BE2C (cell line): ENCODE results near the gene APIP.

Experiments
- DNase-seq: peaks from one replicate; pipeline ENCODE4 v3.0.0-alpha.2; 2020
- H3K27me3 ChIP-seq: fragments of 250-450 bp; sonication (Bioruptor Pico); 2 replicates; pipeline ENCODE4 v1.5.1; 2020; ENCODE audit warnings: mild to moderate bottlenecking
- H3K36me3 ChIP-seq: fragments of 250-450 bp; sonication (Bioruptor Pico); 2 replicates; pipeline ENCODE4 v1.5.1; 2020; ENCODE audit warnings: mild to moderate bottlenecking
- H3K4me1 ChIP-seq: fragments of 250-450 bp; sonication (Bioruptor Pico); 2 replicates; pipeline ENCODE4 v1.5.1; 2020
- H3K4me3 ChIP-seq: 2 replicates; pipeline ENCODE4 v1.5.1; 2011; ENCODE audit warnings: low read depth, low read length
- H3K9me3 ChIP-seq: fragments of 250-450 bp; sonication (Bioruptor Pico); 2 replicates; pipeline ENCODE4 v1.5.1; 2020
- TF ChIP-seq, protein P1 (sequence below): IDR thresholded peaks from 2 replicates; pipeline ENCODE4 v1.5.1; 2012; ENCODE audit warnings: mild to moderate bottlenecking, low read depth, low read length

Gene APIP

DNA sequence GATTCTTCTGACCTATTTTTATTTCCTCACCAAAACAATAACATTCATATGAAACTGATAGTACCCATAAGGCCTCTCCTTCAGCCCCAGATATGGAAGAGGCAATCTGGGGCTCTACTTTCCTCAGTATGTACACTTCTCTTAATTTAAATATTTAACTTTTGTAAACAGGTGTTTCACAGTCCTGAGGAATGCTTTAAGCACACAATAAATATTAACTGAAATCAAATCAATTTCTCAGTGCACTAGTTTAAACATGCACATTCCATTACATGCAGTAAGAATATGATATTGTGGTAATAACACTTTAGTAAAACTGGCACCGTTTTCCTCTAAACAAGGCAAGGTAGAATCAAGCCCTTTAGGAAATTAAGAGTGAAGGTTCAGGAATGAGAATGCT lies 28.9 kb downstream of the APIP start:
- Histone ChIP-seq H3K9me3 (no peaks in the 10 kb centered on the region), H3K4me3 (no peak overlapping the region), H3K4me1 (no peaks in the 10 kb centered on the region), H3K27me3 (no peaks in the 10 kb centered on the region), H3K36me3 (no peaks in the 10 kb centered on the region)
- no peak for DNase-seq
- TF ChIP-seq, protein P1, sequence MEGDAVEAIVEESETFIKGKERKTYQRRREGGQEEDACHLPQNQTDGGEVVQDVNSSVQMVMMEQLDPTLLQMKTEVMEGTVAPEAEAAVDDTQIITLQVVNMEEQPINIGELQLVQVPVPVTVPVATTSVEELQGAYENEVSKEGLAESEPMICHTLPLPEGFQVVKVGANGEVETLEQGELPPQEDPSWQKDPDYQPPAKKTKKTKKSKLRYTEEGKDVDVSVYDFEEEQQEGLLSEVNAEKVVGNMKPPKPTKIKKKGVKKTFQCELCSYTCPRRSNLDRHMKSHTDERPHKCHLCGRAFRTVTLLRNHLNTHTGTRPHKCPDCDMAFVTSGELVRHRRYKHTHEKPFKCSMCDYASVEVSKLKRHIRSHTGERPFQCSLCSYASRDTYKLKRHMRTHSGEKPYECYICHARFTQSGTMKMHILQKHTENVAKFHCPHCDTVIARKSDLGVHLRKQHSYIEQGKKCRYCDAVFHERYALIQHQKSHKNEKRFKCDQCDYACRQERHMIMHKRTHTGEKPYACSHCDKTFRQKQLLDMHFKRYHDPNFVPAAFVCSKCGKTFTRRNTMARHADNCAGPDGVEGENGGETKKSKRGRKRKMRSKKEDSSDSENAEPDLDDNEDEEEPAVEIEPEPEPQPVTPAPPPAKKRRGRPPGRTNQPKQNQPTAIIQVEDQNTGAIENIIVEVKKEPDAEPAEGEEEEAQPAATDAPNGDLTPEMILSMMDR = no peak

DNA sequence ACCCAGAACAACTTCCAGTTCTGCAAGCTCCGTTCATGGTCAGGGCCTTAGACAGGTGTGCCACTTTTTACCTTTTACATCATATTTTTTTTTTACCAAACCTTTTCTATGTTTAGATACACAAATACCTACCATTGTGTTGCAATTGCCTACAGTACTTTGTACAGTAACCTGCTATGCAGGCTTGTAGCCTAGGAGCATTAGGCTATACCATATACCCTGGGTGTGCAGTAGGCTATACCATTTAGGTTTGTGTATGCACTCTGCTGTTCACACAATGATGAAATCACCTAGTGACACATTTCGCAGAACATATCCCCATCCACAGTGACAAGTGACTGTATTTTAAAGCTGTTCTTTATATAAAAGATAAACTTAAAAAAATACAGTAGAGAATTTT lies 29.6 kb downstream of the APIP start:
- Histone ChIP-seq H3K36me3 (no peaks in the 10 kb centered on the region), H3K9me3 (no peaks in the 10 kb centered on the region), H3K4me1 (no peaks in the 10 kb centered on the region), H3K27me3 (no peaks in the 10 kb centered on the region), H3K4me3 (no peak overlapping the region)
- DNase-seq = no peak
- TF ChIP-seq, protein P1 = no peak

DNA sequence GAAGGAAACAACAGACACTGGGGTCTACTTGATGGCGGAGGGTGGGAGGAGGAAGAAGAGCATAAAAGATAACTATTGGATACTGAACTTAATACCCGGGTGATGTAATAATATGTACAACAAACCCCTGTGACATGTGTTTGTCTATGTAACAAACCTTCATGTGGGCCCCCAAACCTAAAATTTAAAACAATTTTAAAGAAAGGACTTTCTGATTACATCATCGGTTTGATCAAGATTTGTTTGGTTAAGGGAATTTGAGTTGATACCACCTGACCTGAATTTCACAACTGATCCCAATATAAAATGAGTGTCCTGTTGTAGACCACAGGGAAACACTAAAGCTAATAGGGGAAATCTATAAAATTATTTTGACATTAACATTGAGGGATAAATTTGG lies 34.3 kb downstream of the APIP start:
- TF ChIP-seq, protein P1 = no peak
- Histone ChIP-seq H3K4me3 (no peak overlapping the region), H3K4me1 (no peaks in the 10 kb centered on the region), H3K9me3 (no peaks in the 10 kb centered on the region), H3K27me3 (no peaks in the 10 kb centered on the region), H3K36me3 (no peaks in the 10 kb centered on the region)
- DNase-seq = no peak

DNA sequence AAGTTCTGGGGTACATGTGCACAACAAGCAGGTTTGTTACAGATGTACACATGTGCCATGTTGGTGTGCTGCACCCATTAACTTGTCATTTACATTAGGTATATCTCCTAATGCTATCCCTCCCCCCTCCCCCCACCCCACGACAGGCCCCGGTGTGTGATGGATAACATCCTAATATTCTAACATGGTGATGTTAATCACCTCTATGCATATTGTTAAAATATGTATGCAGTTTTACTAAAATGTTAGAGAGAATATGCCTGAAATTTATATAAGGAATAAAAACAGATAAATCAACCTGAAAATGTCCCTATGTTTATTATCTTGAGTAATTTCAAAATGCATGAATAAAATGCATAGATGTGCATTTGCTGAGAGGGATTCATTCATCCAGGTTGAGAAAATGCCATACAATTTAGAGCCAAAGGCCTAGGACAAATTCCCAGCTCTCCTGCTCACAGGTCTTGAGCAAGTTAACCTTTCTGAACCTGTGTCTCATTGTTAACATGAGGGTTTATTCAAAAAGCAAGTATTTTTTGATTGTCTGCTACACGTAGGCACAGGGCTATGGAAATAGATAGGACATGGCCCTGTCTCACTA lies 38.7 kb downstream of the APIP start:
- no peaks in the 10 kb centered on the region for H3K4me1 ChIP-seq
- H3K36me3 ChIP-seq = no peaks in the 10 kb centered on the region
- H3K27me3 ChIP-seq = no peaks in the 10 kb centered on the region
- TF ChIP-seq, protein P1 = no peak
- H3K4me3 ChIP-seq = no peak overlapping the region
- H3K9me3 ChIP-seq = no peaks in the 10 kb centered on the region
- DNase-seq = no peak

DNA sequence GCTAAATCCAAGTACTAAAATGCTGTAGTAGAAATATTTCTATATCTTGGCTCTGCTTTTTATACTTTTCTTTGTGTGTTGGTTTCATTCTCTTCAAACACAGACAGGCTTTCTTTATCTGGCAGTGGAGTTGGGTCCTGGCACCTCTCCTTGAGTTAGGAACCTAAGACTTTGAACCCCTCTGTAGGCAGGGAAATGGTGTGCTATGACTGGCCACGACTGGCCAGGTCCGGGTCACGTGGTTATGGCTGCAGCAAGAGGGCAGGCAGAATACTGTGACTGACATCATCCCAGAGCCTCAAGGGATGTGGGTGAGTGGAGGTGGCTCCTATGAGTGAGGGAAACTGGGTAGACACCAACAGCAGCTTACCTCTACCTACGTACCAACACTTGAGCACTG lies 42.0 kb downstream of the APIP start:
- Histone ChIP-seq H3K4me3 (no peak overlapping the region), H3K4me1 (no peaks in the 10 kb centered on the region), H3K27me3 (no peaks in the 10 kb centered on the region), H3K9me3 (no peaks in the 10 kb centered on the region), H3K36me3 (no peaks in the 10 kb centered on the region)
- DNase-seq = no peak
- TF ChIP-seq, protein P1 = no peak

DNA sequence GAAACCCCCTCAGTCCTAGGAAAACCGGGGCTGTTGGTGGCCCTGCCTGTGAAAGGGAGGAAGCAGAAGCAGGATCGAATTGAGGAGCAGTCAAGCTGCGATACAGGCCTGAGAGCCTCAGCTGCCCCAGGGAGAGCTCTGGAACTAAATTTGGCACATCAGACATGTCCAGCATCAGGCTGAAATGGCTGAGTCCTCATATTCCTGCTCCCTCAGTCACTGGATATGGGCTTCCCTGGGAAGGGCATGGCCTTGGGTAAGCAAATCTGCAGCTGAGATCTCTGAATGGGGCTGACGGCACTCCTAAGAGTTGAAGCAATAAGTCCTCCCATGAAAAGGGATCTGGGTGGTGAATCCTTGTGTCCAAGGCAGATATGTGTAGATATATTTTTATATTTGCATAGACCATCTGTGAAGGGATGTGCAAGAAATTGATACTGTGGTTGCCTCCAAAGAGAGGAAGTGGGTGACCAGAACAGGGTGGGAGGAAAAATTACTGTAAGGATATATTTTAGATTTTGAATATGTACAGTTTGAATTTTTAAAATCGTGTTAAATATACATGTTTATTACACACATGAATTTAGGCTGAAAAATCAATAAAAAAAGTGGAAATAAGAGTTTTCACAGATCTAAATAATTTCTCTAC lies 45.5 kb downstream of the APIP start:
- no peaks in the 10 kb centered on the region for H3K27me3 ChIP-seq
- DNase-seq = no peak
- no peaks in the 10 kb centered on the region for H3K4me1 ChIP-seq
- H3K9me3 ChIP-seq = no peaks in the 10 kb centered on the region
- H3K4me3 ChIP-seq = no peak overlapping the region
- TF ChIP-seq, protein P1 = no peak
- no peaks in the 10 kb centered on the region for H3K36me3 ChIP-seq
